GM12878 (cell line): ENCODE data around the gene POLDIP3. TPM values are rescaled to one million over a fixed set of nuclear protein-coding genes. Genes with fewer than 3 reads are reported as not detected.

Source experiments
- CREB1 ChIP-seq: IDR thresholded peaks from 2 replicates; pipeline ENCODE4 v1.6.1; 2012; ENCODE audit warnings: low read depth, mild to moderate bottlenecking, inconsistent platforms
- DPF2 ChIP-seq: fragments of 450-650 bp; IDR thresholded peaks from 2 replicates; pipeline ENCODE4 v1.6.1; 2017; ENCODE audit warnings: mild to moderate bottlenecking
- E2F4 ChIP-seq: IDR thresholded peaks from 2 replicates; pipeline ENCODE4 v1.6.1; 2012; ENCODE audit warnings: low read depth, low read length, improper control_type of control experiment
- FOS ChIP-seq: IDR thresholded peaks from 3 replicates; pipeline ENCODE4 v1.6.1; 2011; ENCODE audit warnings: borderline replicate concordance; ENCODE audit not compliant: insufficient read length; ENCODE audit errors: extremely low read depth
- MAX ChIP-seq: IDR thresholded peaks from 2 replicates; pipeline ENCODE4 v1.6.1; 2012; ENCODE audit warnings: low read depth, low read length, improper control_type of control experiment
- POLR2AphosphoS5 ChIP-seq: IDR thresholded peaks from 2 replicates; pipeline ENCODE4 v1.6.1; 2011; ENCODE audit warnings: mild to moderate bottlenecking, low read length, inconsistent platforms
- RBBP5 ChIP-seq: fragments of 200-600 bp; sonication (generic); conservative IDR thresholded peaks from 2 replicates; pipeline ENCODE4 v1.6.1; 2016
- SIN3A ChIP-seq: IDR thresholded peaks from 2 replicates; pipeline ENCODE4 v1.6.1; 2012; ENCODE audit warnings: low read depth, low read length, improper control_type of control experiment
- TCF7 ChIP-seq: IDR thresholded peaks from 2 replicates; pipeline ENCODE4 v1.6.1; 2014; ENCODE audit warnings: antibody characterized with exemption, borderline replicate concordance
- ZBTB11 ChIP-seq: fragments of 450-650 bp; formaldehyde crosslinking; IDR thresholded peaks from 2 replicates; pipeline ENCODE4 v1.5.0; 2022; ENCODE audit warnings: mild to moderate bottlenecking, missing genetic modification characterization
- ZBTB40 ChIP-seq: fragments of 450-650 bp; IDR thresholded peaks from 2 replicates; pipeline ENCODE4 v1.6.1; 2016; ENCODE audit warnings: mild to moderate bottlenecking, moderate library complexity, borderline replicate concordance
- polyA plus RNA-seq, 11 experiments: library from polyadenylated mRNA; depleted of rRNA in 4 of 11; unstranded in 6 of 11; stranded (reverse) in 5 of 11; fragments of >200 nt; fragmentation: Nextera tagmentation in 4 of 11; fragmentation: Illumina TruSeq in 1 of 11; extraction: Ambion mirVana in 4 of 11; extraction: Trizol in 1 of 11; gene quantifications; 1 replicate in 1 of 11; 2 replicates in 10 of 11; pipeline versions ENCODE4 v1.2.1 to v1.2.3, GENCODE V29; 2011 to 2016; ENCODE audit warnings: inconsistent platforms in 2 of 11, missing spikeins in 2 of 11, low read depth in 1 of 11
- total RNA-seq, 4 experiments: library from RNA; depleted of rRNA in 3 of 4; stranded (reverse); fragments of >200 nt in 3 of 4; fragmentation: Illumina TruSeq in 1 of 4; extraction: Trizol in 1 of 4; gene quantifications; 2 replicates each; pipeline versions ENCODE4 v1.2.1 to v1.2.3, GENCODE V29; 2013 to 2021

POLDIP3 gene
- total and polyA plus RNA-seq, 10 of the 15 experiments (the other 5 are each of a cell fraction or from before 2014, with no cell fraction given): 14.8 to 60.2 (median 49.5) TPM

- TF ChIP-seq MAX (no peak), TCF7 (no peak), ZBTB40 (no peak), ZBTB11 (no peak), CREB1 (peak; percentile 60; the same call in 1 of the 2 replicates), E2F4 (no peak), RBBP5 (no peak), DPF2 (peak; percentile 46; the same call in 1 of the 2 replicates), POLR2AphosphoS5 (peak; percentile 66; the same call in 1 of the 2 replicates), FOS (no peak), SIN3A (0 out of 2 replicates have a peak, but pooled peaks have one; percentile 8)
Measured at GRCh38 chr22:42648368-42649245, 33.9 kb upstream of the POLDIP3 start (continued).
